ENCODE results near the gene BAZ1B.
"Not testable (repeated sequence)": the region's sequence is repeated elsewhere in the genome, so short reads cannot be mapped to it uniquely, and the experiment has no call there.

Gene BAZ1B

DNA sequence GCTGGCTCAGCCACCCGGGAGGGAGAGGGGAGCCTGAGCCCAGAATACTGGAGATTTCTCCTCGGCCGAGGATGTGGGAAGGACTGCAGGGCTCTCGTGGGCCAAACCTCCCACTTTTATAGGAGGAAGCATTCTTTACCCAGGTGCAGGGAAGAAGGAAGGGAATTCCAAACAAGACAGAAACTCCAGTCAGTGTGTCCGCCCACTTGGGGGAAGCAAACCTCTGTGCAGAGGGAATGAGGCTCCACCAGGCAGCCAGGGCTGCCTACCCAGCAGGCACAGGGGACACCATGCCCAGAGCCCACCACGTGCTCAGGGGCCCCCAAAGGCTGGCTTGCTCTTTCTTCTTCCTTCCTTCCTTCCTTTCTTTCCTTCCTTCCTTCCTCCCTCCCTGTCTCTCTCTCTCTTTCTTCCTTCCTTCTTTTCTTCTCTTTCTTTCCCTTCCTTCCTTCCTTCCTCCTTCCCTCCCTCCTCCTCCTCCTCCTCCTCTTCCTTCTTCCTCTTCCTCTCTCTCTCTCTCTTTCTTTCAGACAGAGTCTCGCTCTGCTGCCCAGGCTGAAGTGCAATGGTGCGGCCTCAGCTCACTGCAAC is 103.9 kb downstream of the BAZ1B start:
- no peaks in the 10 kb centered on the region for H3K27me3 ChIP-seq (ENCODE audit: insufficient read depth, low read length, poor library complexity)
- H3K36me3 ChIP-seq (ENCODE audit: insufficient read depth, low read length): no peaks in the 10 kb centered on the region
- H3K79me2 ChIP-seq (ENCODE audit: insufficient read depth, low read length): no peaks in the 10 kb centered on the region
- no peaks in the 10 kb centered on the region for H3K9me3 ChIP-seq (ENCODE audit: insufficient read depth, low read length, severe bottlenecking)
- H3K27ac ChIP-seq (ENCODE audit: low read length): no peak overlapping the region
- TF ChIP-seq, protein P1, sequence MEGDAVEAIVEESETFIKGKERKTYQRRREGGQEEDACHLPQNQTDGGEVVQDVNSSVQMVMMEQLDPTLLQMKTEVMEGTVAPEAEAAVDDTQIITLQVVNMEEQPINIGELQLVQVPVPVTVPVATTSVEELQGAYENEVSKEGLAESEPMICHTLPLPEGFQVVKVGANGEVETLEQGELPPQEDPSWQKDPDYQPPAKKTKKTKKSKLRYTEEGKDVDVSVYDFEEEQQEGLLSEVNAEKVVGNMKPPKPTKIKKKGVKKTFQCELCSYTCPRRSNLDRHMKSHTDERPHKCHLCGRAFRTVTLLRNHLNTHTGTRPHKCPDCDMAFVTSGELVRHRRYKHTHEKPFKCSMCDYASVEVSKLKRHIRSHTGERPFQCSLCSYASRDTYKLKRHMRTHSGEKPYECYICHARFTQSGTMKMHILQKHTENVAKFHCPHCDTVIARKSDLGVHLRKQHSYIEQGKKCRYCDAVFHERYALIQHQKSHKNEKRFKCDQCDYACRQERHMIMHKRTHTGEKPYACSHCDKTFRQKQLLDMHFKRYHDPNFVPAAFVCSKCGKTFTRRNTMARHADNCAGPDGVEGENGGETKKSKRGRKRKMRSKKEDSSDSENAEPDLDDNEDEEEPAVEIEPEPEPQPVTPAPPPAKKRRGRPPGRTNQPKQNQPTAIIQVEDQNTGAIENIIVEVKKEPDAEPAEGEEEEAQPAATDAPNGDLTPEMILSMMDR (IDR thresholded peaks at IDR 0.05; ENCODE audit: borderline replicate concordance, extremely low read depth, low read length, poor library complexity, severe bottlenecking): no peak
- TF ChIP-seq EZH2 (IDR thresholded peaks at IDR 0.05; ENCODE audit: borderline replicate concordance, low read depth, low read length, severe bottlenecking): no peak
- no peaks in the 10 kb centered on the region for H4K20me1 ChIP-seq (ENCODE audit: insufficient read depth, low read length)
- ATAC-seq (ENCODE audit: insufficient read depth, low read depth): no peak
- no peak overlapping the region for H3K9ac ChIP-seq (ENCODE audit: low read depth, low read length)
- H2AFZ ChIP-seq (ENCODE audit: low read depth, low read length): no peak overlapping the region; the same call in 1 of the 2 replicates
- no peak overlapping the region for H3K4me2 ChIP-seq (ENCODE audit: insufficient read depth, low read length)
- DNase-seq: no peak
- H3K4me3 ChIP-seq (ENCODE audit: low read depth in 1 of 2, low read length in 2 of 2): no peak overlapping the region
- H3K4me1 ChIP-seq (ENCODE audit: insufficient read depth, low read length): peaks cover 16% of the 10 kb centered on the region

DNA sequence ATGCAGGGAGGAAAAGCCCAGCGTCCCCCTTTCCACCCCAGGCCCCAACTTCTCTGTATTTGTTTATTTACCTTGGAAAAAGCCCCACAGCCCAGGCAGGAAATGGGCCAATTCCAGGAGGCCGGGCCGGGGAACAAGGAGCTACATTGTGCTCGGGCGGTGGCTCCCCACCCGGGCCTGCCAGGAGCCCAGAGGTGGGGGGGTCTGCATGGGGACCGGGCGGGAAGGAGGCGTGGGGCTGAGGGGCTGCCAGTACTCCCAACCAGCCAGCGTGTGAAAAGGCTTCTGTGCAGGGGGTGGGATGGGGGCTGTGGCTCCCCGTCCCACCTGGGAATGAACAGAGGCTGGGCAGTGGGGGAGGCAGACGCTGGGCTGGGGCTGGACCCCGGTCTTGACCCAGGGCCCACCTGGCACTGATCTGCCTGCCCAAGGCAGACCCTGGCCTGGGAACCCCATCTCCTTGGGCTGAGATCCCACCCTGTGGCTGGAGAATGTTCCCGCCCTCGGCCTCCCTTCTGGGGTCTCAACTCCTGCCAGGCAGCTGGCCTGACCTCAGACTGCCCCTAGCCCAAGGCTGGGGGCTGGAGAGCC is 111.5 kb downstream of the BAZ1B start:
- not testable (repeated sequence) for H3K27ac ChIP-seq (ENCODE audit: low read length); H3K4me3 ChIP-seq (ENCODE audit: low read depth in 1 of 2, low read length in 2 of 2); ATAC-seq (ENCODE audit: insufficient read depth, low read depth); H3K9ac ChIP-seq (ENCODE audit: low read depth, low read length); DNase-seq; H3K79me2 ChIP-seq (ENCODE audit: insufficient read depth, low read length); H3K4me1 ChIP-seq (ENCODE audit: insufficient read depth, low read length); H2AFZ ChIP-seq (ENCODE audit: low read depth, low read length); H3K27me3 ChIP-seq (ENCODE audit: insufficient read depth, low read length, poor library complexity); H3K4me2 ChIP-seq (ENCODE audit: insufficient read depth, low read length); H3K9me3 ChIP-seq (ENCODE audit: insufficient read depth, low read length, severe bottlenecking); H3K36me3 ChIP-seq (ENCODE audit: insufficient read depth, low read length); H4K20me1 ChIP-seq (ENCODE audit: insufficient read depth, low read length)

GRCh38 chr7:73404860-73405259 is 117.2 kb downstream of the BAZ1B start:
- not testable (repeated sequence) for ATAC-seq (ENCODE audit: insufficient read depth, low read depth); H3K36me3 ChIP-seq (ENCODE audit: insufficient read depth, low read length); H3K79me2 ChIP-seq (ENCODE audit: insufficient read depth, low read length); H3K4me2 ChIP-seq (ENCODE audit: insufficient read depth, low read length); DNase-seq; H3K27me3 ChIP-seq (ENCODE audit: insufficient read depth, low read length, poor library complexity); H2AFZ ChIP-seq (ENCODE audit: low read depth, low read length); H3K4me1 ChIP-seq (ENCODE audit: insufficient read depth, low read length); H3K27ac ChIP-seq (ENCODE audit: low read length); H3K4me3 ChIP-seq (ENCODE audit: low read depth in 1 of 2, low read length in 2 of 2); H3K9me3 ChIP-seq (ENCODE audit: insufficient read depth, low read length, severe bottlenecking); H4K20me1 ChIP-seq (ENCODE audit: insufficient read depth, low read length); H3K9ac ChIP-seq (ENCODE audit: low read depth, low read length)

DNA sequence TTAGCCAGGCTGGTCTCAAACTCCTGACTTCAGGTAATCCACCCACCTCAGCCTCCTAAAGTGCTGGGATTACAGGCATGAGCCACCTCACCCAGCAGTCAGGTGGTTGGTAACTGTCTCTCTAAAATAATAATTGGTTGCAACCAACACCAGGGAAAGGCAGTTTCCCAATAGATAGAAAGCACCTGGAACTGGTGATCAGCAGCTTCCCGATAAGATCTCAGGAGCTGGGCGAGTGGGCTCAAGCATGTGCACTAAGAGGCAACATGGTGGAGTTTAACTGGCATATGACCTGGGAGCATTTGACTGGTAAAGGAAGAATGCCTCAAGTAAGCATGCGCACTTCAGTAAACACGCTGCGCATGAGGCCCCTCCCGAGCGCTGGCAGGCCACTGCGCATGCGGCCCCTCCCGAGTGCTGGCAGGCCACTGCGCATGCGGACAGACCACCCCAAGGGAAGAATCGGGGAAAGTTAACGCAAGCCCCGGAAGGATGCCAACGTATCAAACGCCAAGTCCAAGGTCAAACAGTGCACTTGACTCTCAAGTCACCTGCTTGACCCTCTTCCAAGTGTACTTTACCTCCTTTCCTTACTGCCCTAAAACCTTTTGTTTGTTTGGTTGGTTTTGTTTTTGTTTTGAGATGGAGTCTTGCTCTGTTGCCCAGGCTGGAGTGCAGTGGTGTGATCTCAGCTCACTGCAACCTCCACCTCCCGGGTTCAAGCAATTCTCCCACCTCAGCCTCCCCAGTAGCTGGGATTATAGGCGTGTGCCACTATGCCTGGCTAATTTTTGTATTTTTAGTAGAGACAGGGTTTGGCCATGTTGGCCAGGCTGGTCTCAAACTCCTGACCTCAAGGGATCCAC is 122.7 kb downstream of the BAZ1B start:
- H3K9me3 ChIP-seq (ENCODE audit: insufficient read depth, low read length, severe bottlenecking); H4K20me1 ChIP-seq (ENCODE audit: insufficient read depth, low read length); H3K4me2 ChIP-seq (ENCODE audit: insufficient read depth, low read length); H3K4me3 ChIP-seq (ENCODE audit: low read depth in 1 of 2, low read length in 2 of 2); H3K27ac ChIP-seq (ENCODE audit: low read length); H3K79me2 ChIP-seq (ENCODE audit: insufficient read depth, low read length); DNase-seq; H3K4me1 ChIP-seq (ENCODE audit: insufficient read depth, low read length); H3K9ac ChIP-seq (ENCODE audit: low read depth, low read length); H2AFZ ChIP-seq (ENCODE audit: low read depth, low read length); ATAC-seq (ENCODE audit: insufficient read depth, low read depth); H3K27me3 ChIP-seq (ENCODE audit: insufficient read depth, low read length, poor library complexity); H3K36me3 ChIP-seq (ENCODE audit: insufficient read depth, low read length): not testable (repeated sequence)
